SK-N-SH treated with all-trans-retinoic acid at 6 μM for 48 hours (cell line): ENCODE measurements around the gene TXLNG.

Experiments
- ATAC-seq: fragments of 200-7000 bp; cut with Tn5 transposase; 3 replicates; pipeline ENCODE4 v1.9.1; 2020; ENCODE audit warnings: mild to moderate bottlenecking, moderate library complexity
- ARNTL ChIP-seq: fragments of 450-650 bp; formaldehyde crosslinking; IDR thresholded peaks from 2 replicates; pipeline ENCODE4 v1.5.0; 2020; ENCODE audit warnings: low read depth, mild to moderate bottlenecking, moderate library complexity, borderline replicate concordance
- CSDC2 ChIP-seq: fragments of 250-450 bp; sonication (Bioruptor Pico); IDR thresholded peaks from 2 replicates; pipeline ENCODE4 v1.5.0; 2020; ENCODE audit warnings: mild to moderate bottlenecking, moderate library complexity
- ESRRG ChIP-seq: fragments of 250-450 bp; sonication (Bioruptor Pico); IDR thresholded peaks from 2 replicates; pipeline ENCODE4 v1.6.1; 2021; ENCODE audit warnings: mild to moderate bottlenecking
- GLIS3 ChIP-seq: fragments of 250-450 bp; sonication (Bioruptor Pico); IDR thresholded peaks from 2 replicates; pipeline ENCODE4 v1.5.0; 2020; ENCODE audit warnings: mild to moderate bottlenecking, moderate library complexity
- ISL1 ChIP-seq: fragments of 250-450 bp; sonication (Bioruptor Pico); IDR thresholded peaks from 2 replicates; pipeline ENCODE4 v2.1.2; 2022; ENCODE audit warnings: mild to moderate bottlenecking, moderate library complexity
- OSR1 ChIP-seq: fragments of 250-450 bp; sonication (Bioruptor Pico); IDR thresholded peaks from 2 replicates; pipeline ENCODE4 v1.8.0; 2022; ENCODE audit warnings: moderate library complexity, mild to moderate bottlenecking, inconsistent platforms
- PPARA ChIP-seq: fragments of 250-450 bp; sonication (Bioruptor Pico); IDR thresholded peaks from 2 replicates; pipeline ENCODE4 v1.5.0; 2020; ENCODE audit warnings: mild to moderate bottlenecking, borderline replicate concordance
- RARB ChIP-seq: fragments of 250-450 bp; sonication (Bioruptor Pico); IDR thresholded peaks from 2 replicates; pipeline ENCODE4 v1.8.0; 2021; ENCODE audit warnings: mild to moderate bottlenecking, moderate library complexity
- SNAI2 ChIP-seq: fragments of 250-450 bp; sonication (Bioruptor Pico); IDR thresholded peaks from 2 replicates; pipeline ENCODE4 v1.5.0; 2020; ENCODE audit warnings: mild to moderate bottlenecking, moderate library complexity
- TCF4 ChIP-seq: fragments of 250-450 bp; sonication (Bioruptor Pico); IDR thresholded peaks from 2 replicates; pipeline ENCODE4 v1.8.0; 2021; ENCODE audit warnings: mild to moderate bottlenecking, moderate library complexity, borderline replicate concordance
- ZC3H10 ChIP-seq: fragments of 250-450 bp; sonication (Bioruptor Pico); IDR thresholded peaks from 2 replicates; pipeline ENCODE4 v1.5.1; 2021; ENCODE audit warnings: mild to moderate bottlenecking, moderate library complexity
- ZFP3 ChIP-seq: fragments of 250-450 bp; sonication (Bioruptor Pico); IDR thresholded peaks from 2 replicates; pipeline ENCODE4 v1.5.0; 2020; ENCODE audit warnings: mild to moderate bottlenecking, moderate library complexity
- ZNF565 ChIP-seq: fragments of 450-650 bp; formaldehyde crosslinking; conservative IDR thresholded peaks from 2 replicates; pipeline ENCODE4 v1.5.0; 2020; ENCODE audit warnings: low read depth, mild to moderate bottlenecking, moderate library complexity
- ZNF70 ChIP-seq: fragments of 450-650 bp; formaldehyde crosslinking; IDR thresholded peaks from 2 replicates; pipeline ENCODE4 v1.5.0; 2020; ENCODE audit warnings: mild to moderate bottlenecking, moderate library complexity
- TF ChIP-seq, protein P1 (sequence below): fragments of 250-450 bp; sonication (Bioruptor Pico); IDR thresholded peaks from 2 replicates; pipeline ENCODE4 v1.8.0; 2020; ENCODE audit warnings: mild to moderate bottlenecking, moderate library complexity, borderline replicate concordance
- TF ChIP-seq, protein P2 (sequence below): fragments of 250-450 bp; sonication (Bioruptor Pico); IDR thresholded peaks from 2 replicates; pipeline ENCODE4 v1.5.1; 2021; ENCODE audit warnings: mild to moderate bottlenecking, moderate library complexity
- TF ChIP-seq, protein P3 (sequence below): fragments of 250-450 bp; sonication (Bioruptor Pico); IDR thresholded peaks from 2 replicates; pipeline ENCODE4 v1.5.0; 2020; ENCODE audit warnings: mild to moderate bottlenecking, moderate library complexity
- TF ChIP-seq, protein P4 (sequence below): fragments of 250-450 bp; sonication (Bioruptor Pico); IDR thresholded peaks from 2 replicates; pipeline ENCODE4 v1.5.1; 2020; ENCODE audit warnings: low read depth, mild to moderate bottlenecking, moderate library complexity
- TF ChIP-seq, protein P5 (sequence below): fragments of 250-450 bp; sonication (Bioruptor Pico); IDR thresholded peaks from 2 replicates; pipeline ENCODE4 v1.8.0; 2021; ENCODE audit warnings: low read depth, mild to moderate bottlenecking, moderate library complexity, borderline replicate concordance

TXLNG gene

DNA sequence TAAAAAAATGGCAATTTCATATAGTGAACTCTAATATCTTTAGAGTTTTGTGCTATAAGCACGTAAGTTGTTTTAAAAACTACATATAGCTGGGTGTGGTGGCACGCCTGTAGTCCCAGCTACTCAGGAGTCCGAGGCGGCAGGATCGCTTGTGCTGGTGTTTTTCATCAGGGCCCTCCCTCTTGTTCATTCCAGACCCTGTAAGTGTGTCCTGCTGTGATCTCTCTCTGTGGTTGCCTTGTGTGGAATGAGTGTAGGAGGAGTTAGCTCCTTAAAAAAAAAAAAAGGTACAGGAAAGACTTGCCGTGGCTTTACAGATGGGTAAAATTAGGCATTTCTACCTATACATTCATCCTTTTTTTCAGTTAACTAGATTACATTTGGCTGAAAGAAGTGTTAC, 48.5 kb downstream of the TXLNG start:
- TF ChIP-seq, protein P1, sequence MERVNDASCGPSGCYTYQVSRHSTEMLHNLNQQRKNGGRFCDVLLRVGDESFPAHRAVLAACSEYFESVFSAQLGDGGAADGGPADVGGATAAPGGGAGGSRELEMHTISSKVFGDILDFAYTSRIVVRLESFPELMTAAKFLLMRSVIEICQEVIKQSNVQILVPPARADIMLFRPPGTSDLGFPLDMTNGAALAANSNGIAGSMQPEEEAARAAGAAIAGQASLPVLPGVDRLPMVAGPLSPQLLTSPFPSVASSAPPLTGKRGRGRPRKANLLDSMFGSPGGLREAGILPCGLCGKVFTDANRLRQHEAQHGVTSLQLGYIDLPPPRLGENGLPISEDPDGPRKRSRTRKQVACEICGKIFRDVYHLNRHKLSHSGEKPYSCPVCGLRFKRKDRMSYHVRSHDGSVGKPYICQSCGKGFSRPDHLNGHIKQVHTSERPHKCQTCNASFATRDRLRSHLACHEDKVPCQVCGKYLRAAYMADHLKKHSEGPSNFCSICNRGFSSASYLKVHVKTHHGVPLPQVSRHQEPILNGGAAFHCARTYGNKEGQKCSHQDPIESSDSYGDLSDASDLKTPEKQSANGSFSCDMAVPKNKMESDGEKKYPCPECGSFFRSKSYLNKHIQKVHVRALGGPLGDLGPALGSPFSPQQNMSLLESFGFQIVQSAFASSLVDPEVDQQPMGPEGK (CRISPR knock-in tag): no peak
- no peak for ATAC-seq

DNA sequence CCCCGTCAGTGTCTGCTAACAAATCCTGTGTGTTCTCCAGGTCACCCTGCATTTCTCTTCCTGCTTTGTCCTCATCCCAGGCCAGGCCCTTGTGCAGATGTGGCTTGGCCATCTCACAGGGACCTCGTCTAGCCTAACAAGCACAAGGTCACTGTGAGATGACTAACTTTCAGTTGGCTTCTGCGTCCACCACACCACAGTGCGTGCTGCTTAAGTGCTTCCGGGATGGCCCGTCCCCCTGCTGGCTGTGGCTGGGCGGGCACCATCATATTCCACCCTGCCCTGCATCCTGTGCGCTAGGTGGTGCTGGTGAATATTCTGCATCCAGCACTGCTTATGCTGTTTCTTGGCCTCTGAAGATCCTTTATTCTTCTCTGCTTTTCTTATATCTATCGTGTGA, 50.1 kb downstream of the TXLNG start:
- TF ChIP-seq GLIS3 (CRISPR knock-in tag) (no peak), ZNF70 (no peak), ZNF565 (CRISPR knock-in tag) (no peak), ZC3H10 (CRISPR knock-in tag) (no peak), ZFP3 (CRISPR knock-in tag) (no peak), ISL1 (CRISPR knock-in tag) (no peak), PPARA (CRISPR knock-in tag) (no peak), RARB (CRISPR knock-in tag) (no peak), TCF4 (CRISPR knock-in tag) (no peak), OSR1 (CRISPR knock-in tag) (no peak), SNAI2 (CRISPR knock-in tag) (no peak), CSDC2 (CRISPR knock-in tag) (no peak), ESRRG (CRISPR knock-in tag) (no peak), ARNTL (CRISPR knock-in tag) (no peak)
- TF ChIP-seq, protein P1 (CRISPR knock-in tag): no peak
- TF ChIP-seq, protein P2, sequence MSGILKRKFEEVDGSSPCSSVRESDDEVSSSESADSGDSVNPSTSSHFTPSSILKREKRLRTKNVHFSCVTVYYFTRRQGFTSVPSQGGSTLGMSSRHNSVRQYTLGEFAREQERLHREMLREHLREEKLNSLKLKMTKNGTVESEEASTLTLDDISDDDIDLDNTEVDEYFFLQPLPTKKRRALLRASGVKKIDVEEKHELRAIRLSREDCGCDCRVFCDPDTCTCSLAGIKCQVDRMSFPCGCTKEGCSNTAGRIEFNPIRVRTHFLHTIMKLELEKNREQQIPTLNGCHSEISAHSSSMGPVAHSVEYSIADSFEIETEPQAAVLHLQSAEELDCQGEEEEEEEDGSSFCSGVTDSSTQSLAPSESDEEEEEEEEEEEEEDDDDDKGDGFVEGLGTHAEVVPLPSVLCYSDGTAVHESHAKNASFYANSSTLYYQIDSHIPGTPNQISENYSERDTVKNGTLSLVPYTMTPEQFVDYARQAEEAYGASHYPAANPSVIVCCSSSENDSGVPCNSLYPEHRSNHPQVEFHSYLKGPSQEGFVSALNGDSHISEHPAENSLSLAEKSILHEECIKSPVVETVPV (CRISPR knock-in tag): no peak
- TF ChIP-seq, protein P3, sequence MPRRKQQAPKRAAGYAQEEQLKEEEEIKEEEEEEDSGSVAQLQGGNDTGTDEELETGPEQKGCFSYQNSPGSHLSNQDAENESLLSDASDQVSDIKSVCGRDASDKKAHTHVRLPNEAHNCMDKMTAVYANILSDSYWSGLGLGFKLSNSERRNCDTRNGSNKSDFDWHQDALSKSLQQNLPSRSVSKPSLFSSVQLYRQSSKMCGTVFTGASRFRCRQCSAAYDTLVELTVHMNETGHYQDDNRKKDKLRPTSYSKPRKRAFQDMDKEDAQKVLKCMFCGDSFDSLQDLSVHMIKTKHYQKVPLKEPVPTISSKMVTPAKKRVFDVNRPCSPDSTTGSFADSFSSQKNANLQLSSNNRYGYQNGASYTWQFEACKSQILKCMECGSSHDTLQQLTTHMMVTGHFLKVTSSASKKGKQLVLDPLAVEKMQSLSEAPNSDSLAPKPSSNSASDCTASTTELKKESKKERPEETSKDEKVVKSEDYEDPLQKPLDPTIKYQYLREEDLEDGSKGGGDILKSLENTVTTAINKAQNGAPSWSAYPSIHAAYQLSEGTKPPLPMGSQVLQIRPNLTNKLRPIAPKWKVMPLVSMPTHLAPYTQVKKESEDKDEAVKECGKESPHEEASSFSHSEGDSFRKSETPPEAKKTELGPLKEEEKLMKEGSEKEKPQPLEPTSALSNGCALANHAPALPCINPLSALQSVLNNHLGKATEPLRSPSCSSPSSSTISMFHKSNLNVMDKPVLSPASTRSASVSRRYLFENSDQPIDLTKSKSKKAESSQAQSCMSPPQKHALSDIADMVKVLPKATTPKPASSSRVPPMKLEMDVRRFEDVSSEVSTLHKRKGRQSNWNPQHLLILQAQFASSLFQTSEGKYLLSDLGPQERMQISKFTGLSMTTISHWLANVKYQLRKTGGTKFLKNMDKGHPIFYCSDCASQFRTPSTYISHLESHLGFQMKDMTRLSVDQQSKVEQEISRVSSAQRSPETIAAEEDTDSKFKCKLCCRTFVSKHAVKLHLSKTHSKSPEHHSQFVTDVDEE: no peak
- TF ChIP-seq, protein P4, sequence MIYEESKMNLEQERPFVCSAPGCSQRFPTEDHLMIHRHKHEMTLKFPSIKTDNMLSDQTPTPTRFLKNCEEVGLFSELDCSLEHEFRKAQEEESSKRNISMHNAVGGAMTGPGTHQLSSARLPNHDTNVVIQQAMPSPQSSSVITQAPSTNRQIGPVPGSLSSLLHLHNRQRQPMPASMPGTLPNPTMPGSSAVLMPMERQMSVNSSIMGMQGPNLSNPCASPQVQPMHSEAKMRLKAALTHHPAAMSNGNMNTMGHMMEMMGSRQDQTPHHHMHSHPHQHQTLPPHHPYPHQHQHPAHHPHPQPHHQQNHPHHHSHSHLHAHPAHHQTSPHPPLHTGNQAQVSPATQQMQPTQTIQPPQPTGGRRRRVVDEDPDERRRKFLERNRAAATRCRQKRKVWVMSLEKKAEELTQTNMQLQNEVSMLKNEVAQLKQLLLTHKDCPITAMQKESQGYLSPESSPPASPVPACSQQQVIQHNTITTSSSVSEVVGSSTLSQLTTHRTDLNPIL (CRISPR knock-in tag): no peak
- TF ChIP-seq, protein P5, sequence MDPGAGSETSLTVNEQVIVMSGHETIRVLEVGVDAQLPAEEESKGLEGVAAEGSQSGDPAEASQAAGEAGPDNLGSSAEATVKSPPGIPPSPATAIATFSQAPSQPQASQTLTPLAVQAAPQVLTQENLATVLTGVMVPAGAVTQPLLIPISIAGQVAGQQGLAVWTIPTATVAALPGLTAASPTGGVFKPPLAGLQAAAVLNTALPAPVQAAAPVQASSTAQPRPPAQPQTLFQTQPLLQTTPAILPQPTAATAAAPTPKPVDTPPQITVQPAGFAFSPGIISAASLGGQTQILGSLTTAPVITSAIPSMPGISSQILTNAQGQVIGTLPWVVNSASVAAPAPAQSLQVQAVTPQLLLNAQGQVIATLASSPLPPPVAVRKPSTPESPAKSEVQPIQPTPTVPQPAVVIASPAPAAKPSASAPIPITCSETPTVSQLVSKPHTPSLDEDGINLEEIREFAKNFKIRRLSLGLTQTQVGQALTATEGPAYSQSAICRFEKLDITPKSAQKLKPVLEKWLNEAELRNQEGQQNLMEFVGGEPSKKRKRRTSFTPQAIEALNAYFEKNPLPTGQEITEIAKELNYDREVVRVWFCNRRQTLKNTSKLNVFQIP (CRISPR knock-in tag): no peak
- peak; percentile 48 for ATAC-seq
